MM.1S (cell line): ENCODE measurements around the gene RFC3.

Experiments
- EZH2 ChIP-seq: fragments of 300-600 bp; sonication (generic); optimal IDR thresholded peaks from 2 replicates; pipeline ENCODE3; 2017; ENCODE audit warnings: low read depth, mild to moderate bottlenecking, antibody characterized with exemption, low read length, mixed read lengths
- EZH2phosphoT487 ChIP-seq: fragments of 300-600 bp; sonication (generic); IDR thresholded peaks from 2 replicates; pipeline ENCODE4 v1.6.1; 2018; ENCODE audit warnings: antibody characterized with exemption, low read length
- TF ChIP-seq, protein P1 (sequence below): fragments of 300-600 bp; sonication (generic); IDR thresholded peaks from 2 replicates; pipeline ENCODE4 v1.5.1; 2016; ENCODE audit warnings: antibody characterized with exemption, low read length, mixed read lengths

DNA sequence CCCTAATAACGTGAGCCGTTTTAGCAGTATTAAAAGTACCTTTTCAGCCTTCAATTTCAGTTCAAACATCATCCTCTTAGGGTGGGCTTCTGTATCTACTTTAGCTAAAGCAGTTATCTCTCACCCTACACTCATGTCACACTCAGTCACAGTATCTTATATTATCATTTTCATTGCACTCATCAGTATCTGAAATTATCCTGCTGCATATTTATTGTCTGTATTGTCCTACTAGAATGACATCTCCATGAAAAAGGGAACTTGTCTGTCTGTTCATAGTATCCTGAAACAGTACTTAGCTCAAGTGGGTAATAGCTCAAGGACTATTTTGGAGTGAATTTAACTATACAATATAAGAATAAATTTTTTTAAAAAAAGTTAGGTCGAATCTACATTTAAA, 19.9 kb upstream of the RFC3 start:
- TF ChIP-seq, protein P1, sequence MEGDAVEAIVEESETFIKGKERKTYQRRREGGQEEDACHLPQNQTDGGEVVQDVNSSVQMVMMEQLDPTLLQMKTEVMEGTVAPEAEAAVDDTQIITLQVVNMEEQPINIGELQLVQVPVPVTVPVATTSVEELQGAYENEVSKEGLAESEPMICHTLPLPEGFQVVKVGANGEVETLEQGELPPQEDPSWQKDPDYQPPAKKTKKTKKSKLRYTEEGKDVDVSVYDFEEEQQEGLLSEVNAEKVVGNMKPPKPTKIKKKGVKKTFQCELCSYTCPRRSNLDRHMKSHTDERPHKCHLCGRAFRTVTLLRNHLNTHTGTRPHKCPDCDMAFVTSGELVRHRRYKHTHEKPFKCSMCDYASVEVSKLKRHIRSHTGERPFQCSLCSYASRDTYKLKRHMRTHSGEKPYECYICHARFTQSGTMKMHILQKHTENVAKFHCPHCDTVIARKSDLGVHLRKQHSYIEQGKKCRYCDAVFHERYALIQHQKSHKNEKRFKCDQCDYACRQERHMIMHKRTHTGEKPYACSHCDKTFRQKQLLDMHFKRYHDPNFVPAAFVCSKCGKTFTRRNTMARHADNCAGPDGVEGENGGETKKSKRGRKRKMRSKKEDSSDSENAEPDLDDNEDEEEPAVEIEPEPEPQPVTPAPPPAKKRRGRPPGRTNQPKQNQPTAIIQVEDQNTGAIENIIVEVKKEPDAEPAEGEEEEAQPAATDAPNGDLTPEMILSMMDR = no peak
- no peak for TF ChIP-seq EZH2
- TF ChIP-seq EZH2phosphoT487 = no peak
